ENCODE measurements around the gene PALLD.

The PALLD gene

GRCh38 chr4:168633496-168633895 is 136.6 kb downstream of the PALLD start:
- Mint-ChIP-seq H3K4me1 (ENCODE audit: low read depth) (peaks cover 6% of the 10 kb centered on the region), H3K36me3 (ENCODE audit: low read depth) (no peaks in the 10 kb centered on the region), H3K27ac (no peak overlapping the region), H3K4me3 (no peak overlapping the region), H3K27me3 (ENCODE audit: low read depth) (peaks cover 81% of the 10 kb centered on the region), H3K9me3 (no peaks in the 10 kb centered on the region)

GRCh38 chr4:168634276-168634802 is 137.5 kb downstream of the PALLD start:
- no peak overlapping the region for H3K27ac Mint-ChIP-seq
- H3K4me3 Mint-ChIP-seq = no peak overlapping the region
- no peaks in the 10 kb centered on the region for H3K36me3 Mint-ChIP-seq (ENCODE audit: low read depth)
- peaks cover 6% of the 10 kb centered on the region for H3K4me1 Mint-ChIP-seq (ENCODE audit: low read depth)
- H3K9me3 Mint-ChIP-seq = no peaks in the 10 kb centered on the region
- H3K27me3 Mint-ChIP-seq (ENCODE audit: low read depth) = peaks cover 79% of the 10 kb centered on the region

GRCh38 chr4:168636040-168636439 is 139.2 kb downstream of the PALLD start:
- Mint-ChIP-seq H3K9me3 (no peaks in the 10 kb centered on the region), H3K4me1 (ENCODE audit: low read depth) (peaks cover 3% of the 10 kb centered on the region), H3K4me3 (no peak overlapping the region), H3K27ac (no peak overlapping the region), H3K36me3 (ENCODE audit: low read depth) (no peaks in the 10 kb centered on the region), H3K27me3 (ENCODE audit: low read depth) (peaks cover 62% of the 10 kb centered on the region)

GRCh38 chr4:168636506-168637196 is 139.8 kb downstream of the PALLD start:
- no peak overlapping the region for H3K27ac Mint-ChIP-seq
- no peaks in the 10 kb centered on the region for H3K36me3 Mint-ChIP-seq (ENCODE audit: low read depth)
- H3K4me1 Mint-ChIP-seq (ENCODE audit: low read depth) = peaks cover 2% of the 10 kb centered on the region
- no peaks in the 10 kb centered on the region for H3K9me3 Mint-ChIP-seq
- H3K27me3 Mint-ChIP-seq (ENCODE audit: low read depth) = peaks cover 56% of the 10 kb centered on the region
- no peak overlapping the region for H3K4me3 Mint-ChIP-seq

GRCh38 chr4:168637872-168638756 is 141.3 kb downstream of the PALLD start:
- Mint-ChIP-seq H3K4me3 (no peak overlapping the region), H3K27ac (no peak overlapping the region), H3K9me3 (no peaks in the 10 kb centered on the region), H3K27me3 (ENCODE audit: low read depth) (peaks cover 45% of the 10 kb centered on the region), H3K4me1 (ENCODE audit: low read depth) (peaks cover 2% of the 10 kb centered on the region), H3K36me3 (ENCODE audit: low read depth) (no peaks in the 10 kb centered on the region)

GRCh38 chr4:168639914-168640313 is 143.1 kb downstream of the PALLD start:
- Mint-ChIP-seq H3K27ac (no peak overlapping the region), H3K4me3 (no peak overlapping the region), H3K27me3 (ENCODE audit: low read depth) (peaks cover 28% of the 10 kb centered on the region), H3K36me3 (ENCODE audit: low read depth) (no peaks in the 10 kb centered on the region), H3K9me3 (no peaks in the 10 kb centered on the region), H3K4me1 (ENCODE audit: low read depth) (peaks cover 3% of the 10 kb centered on the region)

GRCh38 chr4:168641811-168642140 is 144.9 kb downstream of the PALLD start:
- Mint-ChIP-seq H3K4me1 (ENCODE audit: low read depth) (peaks cover 3% of the 10 kb centered on the region), H3K27me3 (ENCODE audit: low read depth) (peaks cover 14% of the 10 kb centered on the region), H3K9me3 (no peaks in the 10 kb centered on the region), H3K4me3 (no peak overlapping the region), H3K27ac (no peak overlapping the region), H3K36me3 (ENCODE audit: low read depth) (no peaks in the 10 kb centered on the region)

- Mint-ChIP-seq H3K4me1 (ENCODE audit: low read depth) (peaks cover 3% of the 10 kb centered on the region), H3K27ac (no peak overlapping the region), H3K9me3 (no peaks in the 10 kb centered on the region), H3K27me3 (ENCODE audit: low read depth) (peaks cover 12% of the 10 kb centered on the region), H3K36me3 (ENCODE audit: low read depth) (no peaks in the 10 kb centered on the region), H3K4me3 (no peak overlapping the region)
Measured at GRCh38 chr4:168642591-168642990, 145.7 kb downstream of the PALLD start.

- Mint-ChIP-seq H3K27ac (no peak overlapping the region), H3K27me3 (ENCODE audit: low read depth) (peaks cover 12% of the 10 kb centered on the region), H3K4me3 (no peak overlapping the region), H3K9me3 (no peaks in the 10 kb centered on the region), H3K36me3 (ENCODE audit: low read depth) (no peaks in the 10 kb centered on the region), H3K4me1 (ENCODE audit: low read depth) (peaks cover 3% of the 10 kb centered on the region)
Measured at GRCh38 chr4:168643111-168643795, 146.4 kb downstream of the PALLD start.

- Mint-ChIP-seq H3K36me3 (ENCODE audit: low read depth) (no peaks in the 10 kb centered on the region), H3K4me3 (no peak overlapping the region), H3K4me1 (ENCODE audit: low read depth) (peaks cover 3% of the 10 kb centered on the region), H3K27ac (no peak overlapping the region), H3K9me3 (no peaks in the 10 kb centered on the region), H3K27me3 (ENCODE audit: low read depth) (peaks cover 13% of the 10 kb centered on the region)
Measured at GRCh38 chr4:168643796-168644159, 146.9 kb downstream of the PALLD start.

- Mint-ChIP-seq H3K36me3 (ENCODE audit: low read depth) (no peaks in the 10 kb centered on the region), H3K4me1 (ENCODE audit: low read depth) (peaks cover 3% of the 10 kb centered on the region), H3K9me3 (no peaks in the 10 kb centered on the region), H3K4me3 (no peak overlapping the region), H3K27me3 (ENCODE audit: low read depth) (peaks cover 21% of the 10 kb centered on the region), H3K27ac (no peak overlapping the region)
Measured at GRCh38 chr4:168646001-168646768, 149.3 kb downstream of the PALLD start.

- Mint-ChIP-seq H3K27ac (no peak overlapping the region), H3K27me3 (ENCODE audit: low read depth) (peaks cover 22% of the 10 kb centered on the region), H3K36me3 (ENCODE audit: low read depth) (no peaks in the 10 kb centered on the region), H3K4me1 (ENCODE audit: low read depth) (peaks cover 3% of the 10 kb centered on the region), H3K4me3 (no peak overlapping the region), H3K9me3 (no peaks in the 10 kb centered on the region)
Measured at GRCh38 chr4:168647646-168648375, 151.0 kb downstream of the PALLD start.

- Mint-ChIP-seq H3K36me3 (ENCODE audit: low read depth) (no peaks in the 10 kb centered on the region), H3K27ac (no peak overlapping the region), H3K9me3 (no peaks in the 10 kb centered on the region), H3K4me1 (ENCODE audit: low read depth) (peaks cover under 1% of the 10 kb centered on the region), H3K4me3 (no peak overlapping the region), H3K27me3 (ENCODE audit: low read depth) (peaks cover 21% of the 10 kb centered on the region)
Measured at GRCh38 chr4:168648494-168648893, 151.6 kb downstream of the PALLD start.
